HG03175 (cell line): Measurements from ENCODE around the gene TPX2.
A peak's percentile ranks its signal among the peaks of the same experiment; 100 is the strongest.

Experiments
- ATAC-seq: cut with Tn5 transposase; IDR thresholded peaks from one replicate; pipeline ENCODE4 v1.9.1; 2021; ENCODE audit warnings: mild to moderate bottlenecking, moderate library complexity; ENCODE audit not compliant: unreplicated experiment

TPX2 gene

DNA sequence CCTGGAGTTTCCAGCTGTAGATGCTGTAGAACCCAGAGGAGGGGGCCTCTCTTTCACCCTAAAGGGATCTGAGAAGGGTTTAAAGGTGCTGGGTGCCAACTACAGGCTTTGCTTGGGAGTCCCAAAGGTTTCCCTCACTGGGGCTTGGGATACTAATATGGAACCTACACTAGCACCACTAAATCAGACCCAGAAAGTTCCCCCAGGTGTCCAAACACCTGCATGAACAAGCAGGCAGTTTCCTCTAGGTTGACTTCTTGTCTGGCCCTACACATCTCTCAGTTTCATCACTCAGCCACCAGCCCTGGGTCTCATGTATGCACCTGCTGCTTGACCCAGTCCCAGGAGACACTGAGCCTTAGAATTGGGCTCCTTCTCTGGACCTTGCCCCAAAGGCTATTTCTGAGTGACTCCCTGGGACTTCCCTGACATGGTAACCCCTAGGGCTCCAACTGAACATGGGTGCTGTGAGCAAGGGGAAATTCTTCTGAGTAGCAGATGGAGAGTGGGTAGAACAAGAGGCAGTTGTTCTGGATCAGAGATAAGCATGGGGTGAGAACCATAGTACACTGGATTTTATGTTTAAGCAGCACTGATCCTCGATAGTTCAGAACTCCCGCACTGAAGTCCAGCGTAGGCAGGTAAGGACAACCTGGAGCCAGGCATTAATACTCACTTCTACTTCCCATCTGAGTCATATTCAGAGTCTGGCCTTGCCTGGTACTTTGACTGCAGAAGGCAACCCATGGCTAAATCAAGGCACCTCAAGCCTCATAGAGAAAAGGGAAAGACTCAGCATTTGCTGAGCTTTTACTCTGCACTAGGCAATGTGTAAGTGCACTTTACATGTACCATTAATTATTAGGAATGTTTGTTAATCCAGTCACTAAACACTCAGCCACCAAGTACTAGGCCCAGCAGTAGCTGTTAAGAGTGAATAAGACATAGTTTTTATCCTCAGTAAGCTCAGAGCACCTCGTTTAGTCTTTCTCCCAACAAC, 33.2 kb upstream of the TPX2 start:
- ATAC-seq, result peak; percentile 91

GRCh38 chr20:31706607-31707257, 32.4 kb upstream of the TPX2 start:
- ATAC-seq, result no peak

- ATAC-seq, result no peak
These were observed 31.9 kb upstream of the TPX2 start for GRCh38 chr20:31707258-31707615.

- no peak for ATAC-seq
These were observed 30.9 kb upstream of the TPX2 start for GRCh38 chr20:31707994-31708735.

- no peak for ATAC-seq
These were observed 30.2 kb upstream of the TPX2 start for GRCh38 chr20:31708736-31709534.

DNA sequence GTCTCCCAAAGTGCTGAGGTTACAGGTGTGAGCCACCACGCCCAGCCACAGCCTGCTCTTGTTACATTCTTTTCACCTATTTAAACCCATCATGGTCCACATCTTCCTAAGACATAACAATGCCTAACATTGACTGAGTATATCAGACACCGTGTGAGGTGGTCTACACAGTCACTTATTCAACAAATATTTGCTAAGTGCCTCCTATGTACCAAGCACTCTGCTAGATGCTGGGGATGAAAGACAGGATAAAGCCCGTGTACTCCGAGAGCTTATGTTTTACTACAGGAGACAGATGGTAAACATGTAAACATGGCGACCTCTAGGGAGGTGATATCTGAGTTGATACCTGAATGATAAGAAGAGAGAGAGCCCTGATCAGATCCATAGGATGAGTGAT, 29.2 kb upstream of the TPX2 start:
- no peak for ATAC-seq

DNA sequence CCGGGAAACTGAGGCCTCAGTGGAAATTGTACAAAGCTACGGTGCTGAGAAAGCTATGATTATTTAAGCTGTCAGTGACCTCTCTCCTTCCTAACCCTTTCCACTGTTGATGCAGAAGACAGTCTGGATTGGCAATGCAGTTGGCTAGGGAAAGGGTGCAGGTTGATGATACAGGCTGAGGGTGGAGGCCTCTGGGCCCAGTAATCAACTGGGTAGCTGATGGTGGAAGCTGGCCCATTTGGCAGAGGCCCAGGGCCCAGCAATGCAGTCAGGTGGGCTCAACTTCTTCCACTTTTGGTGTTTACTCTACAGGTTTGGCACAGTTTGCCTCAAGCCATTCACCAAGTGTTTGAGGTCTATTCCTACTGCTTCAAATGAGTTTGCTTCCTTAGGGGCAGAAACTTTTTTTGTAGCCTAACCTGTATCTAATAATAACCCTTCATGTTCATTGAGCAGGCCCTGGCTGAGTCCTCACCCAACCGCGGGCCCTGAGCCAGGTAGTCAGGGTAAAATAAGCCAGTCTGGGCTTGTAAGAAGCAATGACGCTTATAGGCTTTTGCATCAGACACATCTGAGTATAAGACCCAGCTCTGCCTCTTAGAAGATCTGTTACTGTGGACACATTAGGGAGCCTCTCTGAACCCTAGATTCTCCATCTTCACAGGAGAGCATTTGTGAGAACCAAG, 28.5 kb upstream of the TPX2 start:
- ATAC-seq, result no peak

DNA sequence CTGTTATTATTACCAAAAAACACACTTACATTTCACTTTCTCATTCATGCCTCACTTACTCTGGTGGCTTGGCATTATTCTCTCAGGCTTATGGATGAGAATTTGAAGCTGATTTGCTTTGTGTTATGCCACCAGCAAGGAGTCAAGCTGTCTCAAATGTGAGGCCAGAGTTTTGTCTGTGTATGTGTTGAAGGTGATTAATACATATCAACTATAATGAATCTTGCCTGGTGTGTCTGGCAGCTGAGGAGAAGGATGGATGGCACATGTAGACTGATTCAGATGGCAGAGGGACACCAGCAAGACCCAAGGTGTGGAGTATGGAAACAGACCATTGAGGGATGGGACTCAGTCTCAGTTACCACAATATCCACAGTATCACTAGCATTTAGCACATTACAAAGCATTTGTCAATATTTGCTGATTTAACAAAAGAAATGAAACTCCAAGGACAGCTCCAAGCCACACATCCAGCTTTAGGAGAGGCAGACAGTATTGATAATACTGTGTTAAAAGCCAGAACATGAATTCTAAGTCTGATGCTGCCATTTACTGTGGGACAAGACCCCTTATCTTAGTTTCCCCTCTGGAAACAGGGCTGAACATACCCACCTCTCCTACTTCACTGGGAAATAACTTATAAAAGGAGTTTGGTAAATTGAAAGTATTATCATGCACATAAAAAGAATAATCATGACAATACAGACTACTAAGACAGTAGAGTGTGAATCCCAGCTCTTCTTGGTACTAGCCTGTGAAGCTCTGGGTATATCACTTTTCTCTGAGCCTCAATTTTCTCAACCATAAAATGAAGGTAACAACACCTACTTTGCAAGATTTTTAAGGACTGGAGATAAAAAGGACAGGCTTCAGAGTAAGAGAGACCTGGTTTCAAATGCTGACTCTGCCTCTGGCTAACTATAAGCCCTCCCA, 27.6 kb upstream of the TPX2 start:
- no peak for ATAC-seq

- ATAC-seq, result no peak
These were observed 27.0 kb upstream of the TPX2 start for GRCh38 chr20:31712112-31712553.

- no peak for ATAC-seq
These were observed 26.4 kb upstream of the TPX2 start for GRCh38 chr20:31712564-31713311.

DNA sequence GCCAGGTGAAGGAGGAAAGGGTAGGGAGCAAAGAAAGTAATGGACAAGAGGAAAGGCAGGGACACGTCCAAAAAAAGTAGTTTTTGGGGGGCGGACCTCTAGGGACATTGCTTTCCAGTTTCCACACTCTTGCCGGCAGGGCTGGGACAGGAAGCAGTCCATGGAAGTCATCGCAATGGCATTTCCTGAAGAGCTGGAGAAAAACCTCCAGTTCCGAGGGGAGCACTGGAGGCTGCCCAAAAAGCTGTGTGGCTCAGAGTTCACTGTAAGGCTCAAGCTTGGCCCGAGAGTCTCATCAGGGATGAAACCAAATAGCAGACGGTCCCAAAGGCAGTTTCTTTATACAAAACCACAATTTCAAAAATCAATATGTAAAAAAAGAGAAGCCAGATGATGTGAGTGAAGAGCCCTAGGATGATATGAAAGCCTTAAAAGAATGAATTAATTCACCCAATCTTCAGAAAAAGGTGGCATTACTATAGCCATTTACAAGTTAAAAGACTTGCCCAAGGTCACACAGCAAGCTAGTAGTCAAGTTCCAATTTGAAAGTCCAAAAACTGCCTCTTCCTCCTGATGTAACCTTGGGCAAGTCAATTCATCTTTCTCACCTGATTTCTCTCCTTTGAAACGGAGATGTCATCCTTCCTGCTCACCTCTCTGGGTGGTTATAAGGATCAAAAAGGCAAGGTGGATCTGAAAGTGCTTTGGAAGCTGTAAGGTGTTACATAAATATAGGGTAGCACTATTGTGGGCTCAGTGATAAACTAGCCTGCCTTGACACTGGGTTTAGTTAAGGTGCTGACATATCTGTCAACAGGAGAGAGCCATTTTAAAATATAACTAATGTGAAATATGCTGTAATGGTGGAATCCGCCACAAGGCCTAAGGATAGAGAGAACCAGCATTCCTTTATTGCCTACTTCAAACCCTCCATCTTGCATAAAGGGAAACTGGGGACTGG, 25.5 kb upstream of the TPX2 start:
- no peak for ATAC-seq

GRCh38 chr20:31715766-31716165, 23.3 kb upstream of the TPX2 start:
- ATAC-seq, result no peak

GRCh38 chr20:31716351-31716750, 22.7 kb upstream of the TPX2 start:
- ATAC-seq, result no peak

DNA sequence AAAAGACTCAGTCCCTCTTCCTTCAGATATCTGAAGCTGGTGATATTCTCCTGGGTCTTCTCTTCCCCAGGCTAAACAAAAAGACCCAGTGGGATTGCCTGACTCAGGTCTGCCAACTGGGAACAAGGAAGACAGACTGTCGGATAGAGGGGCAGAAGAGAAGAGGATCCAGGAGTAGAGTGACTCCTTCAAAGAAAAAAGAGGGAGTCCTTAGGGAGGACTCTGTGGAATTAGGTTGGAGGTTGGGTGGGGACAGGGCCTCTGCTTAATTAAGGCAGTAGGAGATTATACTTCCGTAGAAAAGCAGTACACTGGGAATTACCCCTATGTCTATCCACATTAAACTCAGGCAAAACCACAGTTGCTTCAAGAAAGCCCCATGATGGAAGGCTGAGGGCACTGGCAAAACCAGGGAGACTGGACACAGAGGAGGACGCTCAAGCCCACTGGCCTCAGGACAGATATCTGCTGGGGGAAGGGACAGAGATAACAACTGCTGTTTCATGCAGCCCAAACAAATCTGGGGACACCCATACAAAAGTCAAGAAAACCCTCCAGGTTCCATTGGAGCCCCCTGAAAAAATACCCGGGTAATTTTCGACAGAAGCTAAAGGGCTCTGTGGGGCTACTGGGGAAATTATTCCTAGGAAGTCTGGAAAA, 22.1 kb upstream of the TPX2 start:
- no peak for ATAC-seq

DNA sequence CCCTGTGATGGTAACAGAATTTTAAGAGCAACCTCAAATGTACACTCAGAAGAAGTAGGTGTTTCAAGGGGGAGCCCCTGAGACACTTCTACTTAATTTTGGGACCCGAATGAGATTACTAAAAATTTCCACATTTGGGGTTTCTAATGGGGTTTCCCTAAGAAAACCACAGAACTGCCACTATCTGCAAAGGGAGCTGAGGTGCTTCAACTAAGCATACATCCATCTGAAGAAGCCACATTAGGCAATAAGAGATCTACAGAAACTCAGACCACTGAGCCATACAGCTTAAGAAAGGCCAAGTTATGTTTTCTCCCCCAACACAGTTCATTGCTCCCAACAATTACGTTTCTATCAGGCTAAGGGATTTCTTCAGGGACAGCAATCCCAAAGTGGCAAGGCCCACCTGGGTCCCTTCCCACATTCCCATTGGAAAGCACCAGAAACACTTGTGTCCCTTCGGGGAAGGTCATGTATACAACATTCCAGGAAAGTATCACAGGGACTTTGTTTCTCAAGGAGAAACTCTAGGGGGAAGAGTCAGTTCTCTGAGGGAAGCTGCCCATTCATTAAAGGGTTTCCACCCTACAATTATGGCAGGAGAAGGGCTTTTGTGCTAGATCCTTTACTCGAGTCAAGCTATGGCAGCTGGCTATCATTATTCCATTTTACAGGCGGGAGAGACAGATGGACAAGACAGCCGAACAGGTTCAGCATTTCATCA, 21.4 kb upstream of the TPX2 start:
- ATAC-seq, result no peak
